ENCODE data around the gene SGPP2.

Gene SGPP2

GRCh38 chr2:222592176-222592575 is 167.8 kb downstream of the SGPP2 start:
- no peak for DNase-seq

GRCh38 chr2:222594679-222595078 is 170.3 kb downstream of the SGPP2 start:
- DNase-seq, result no peak

- DNase-seq, result no peak
These were observed 171.2 kb downstream of the SGPP2 start for GRCh38 chr2:222595581-222595980.

- DNase-seq, result no peak
These were observed 174.3 kb downstream of the SGPP2 start for GRCh38 chr2:222598611-222599010.

- DNase-seq, result no peak
These were observed 179.2 kb downstream of the SGPP2 start for GRCh38 chr2:222603501-222603900.

GRCh38 chr2:222604749-222605515 is 180.6 kb downstream of the SGPP2 start:
- DNase-seq, result no peak

GRCh38 chr2:222606306-222606705 is 182.0 kb downstream of the SGPP2 start:
- no peak for DNase-seq

- DNase-seq, result no peak
These were observed 183.7 kb downstream of the SGPP2 start for GRCh38 chr2:222608081-222608480.

- no peak for DNase-seq
These were observed 185.0 kb downstream of the SGPP2 start for GRCh38 chr2:222609381-222609780.

All from activated T-cell treated with anti-CD3 and anti-CD28 coated beads, Interleukin-2, amount 50 U/mL, for 48 hours (primary cell).